Erythroblast (primary cell): ENCODE data around the gene USP5.
"Not testable (repeated sequence)": the region's sequence is repeated elsewhere in the genome, so short reads cannot be mapped to it uniquely, and the experiment has no call there.

ENCODE experiments used
- DNase-seq, 2 experiments: peaks; one replicate each; lab custom pipeline; 2025; lab: John Stamatoyannopoulos, UW
- GATA1 ChIP-seq: IDR thresholded peaks from 2 replicates; pipeline ENCODE4 v1.6.1; 2011; ENCODE audit warnings: low read depth, mild to moderate bottlenecking, control low read depth, low read length, moderate library complexity
- POLR2A ChIP-seq: IDR thresholded peaks from 2 replicates; pipeline ENCODE4 v1.6.1; 2011; ENCODE audit warnings: mild to moderate bottlenecking, low read length

USP5 gene

DNA sequence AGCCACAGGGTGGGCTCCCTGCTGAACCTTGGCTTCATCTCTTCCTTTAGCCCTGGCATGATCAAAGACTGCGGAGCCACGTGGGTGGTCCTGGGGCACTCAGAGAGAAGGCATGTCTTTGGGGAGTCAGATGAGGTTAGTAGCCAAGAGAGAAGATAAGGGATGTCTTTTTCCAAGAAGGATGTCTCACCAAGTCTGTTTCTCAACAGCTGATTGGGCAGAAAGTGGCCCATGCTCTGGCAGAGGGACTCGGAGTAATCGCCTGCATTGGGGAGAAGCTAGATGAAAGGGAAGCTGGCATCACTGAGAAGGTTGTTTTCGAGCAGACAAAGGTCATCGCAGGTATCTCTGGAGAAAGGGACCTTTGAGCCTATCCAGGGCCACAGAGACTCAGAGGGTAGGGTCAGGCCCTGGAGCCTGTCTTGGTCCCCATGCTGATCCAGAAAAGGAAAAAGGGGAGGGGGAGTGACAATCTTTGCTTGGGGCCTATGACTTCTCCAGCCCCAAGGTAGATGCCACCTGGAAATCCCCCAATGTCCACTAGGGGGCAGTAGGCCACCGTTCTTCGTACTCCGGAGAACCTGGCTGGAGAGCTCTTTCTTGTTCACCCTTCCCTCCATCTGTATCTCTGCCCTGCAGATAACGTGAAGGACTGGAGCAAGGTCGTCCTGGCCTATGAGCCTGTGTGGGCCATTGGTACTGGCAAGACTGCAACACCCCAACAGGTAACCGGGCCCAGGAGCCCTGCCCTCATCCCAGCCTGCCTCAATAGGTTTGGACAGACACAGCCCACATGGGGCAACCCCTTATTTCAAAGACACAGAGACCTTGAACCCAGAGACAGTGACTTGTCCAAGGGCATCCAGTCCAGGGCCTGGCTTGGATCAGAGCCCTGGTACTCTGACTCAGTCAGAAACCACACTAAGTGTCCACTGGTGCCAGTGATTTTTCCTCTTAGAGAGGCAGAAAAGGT, 17.4 kb downstream of the USP5 start:
- DNase-seq = peak; percentile 89 to 94
- peak; percentile 38 for TF ChIP-seq POLR2A
- TF ChIP-seq GATA1 = no peak

- not testable (repeated sequence) for DNase-seq
Observed at GRCh38 chr12:6870304-6870703, 18.4 kb downstream of the USP5 start.

GRCh38 chr12:6871052-6871957, 19.4 kb downstream of the USP5 start:
- DNase-seq = peak; percentile 54

GRCh38 chr12:6872073-6873048, 20.4 kb downstream of the USP5 start:
- peak; percentile 85 to 90 for DNase-seq

More at GRCh38 chr12:6871052-6871957, 19.4 kb downstream of the USP5 start:
- TF ChIP-seq GATA1 = no peak
- peak; percentile 62 for TF ChIP-seq POLR2A

GRCh38 chr12:6873094-6874014, 21.4 kb downstream of the USP5 start, which contains the start of gene SPSB2:
SPSB2 (minus strand) TSS chr12:6873303; CDS start chr12:6872901, 402 bp downstream.
- TF ChIP-seq POLR2A = peak; percentile 59
- no peak for TF ChIP-seq GATA1
- DNase-seq = peak; percentile 96 to 98

More at GRCh38 chr12:6872073-6873048, 20.4 kb downstream of the USP5 start:
- TF ChIP-seq GATA1 (no peak), POLR2A (no peak)

DNA sequence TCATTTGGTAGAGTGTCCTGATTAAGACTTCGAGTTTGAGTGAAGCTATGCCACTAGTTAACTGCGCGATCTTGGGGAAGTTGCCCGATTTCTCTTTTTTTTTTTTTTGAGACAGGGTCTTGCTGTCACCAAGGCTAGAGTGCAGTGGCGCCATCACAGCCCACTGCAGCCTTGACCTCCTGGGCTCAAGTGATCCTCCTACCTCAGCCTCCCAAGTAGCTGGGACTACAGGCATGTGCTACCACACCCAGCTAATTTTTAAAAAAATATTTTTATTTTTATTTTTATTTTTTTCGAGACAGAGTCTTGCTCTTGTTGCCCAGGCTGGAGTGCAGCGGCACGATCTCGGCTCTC, 22.0 kb downstream of the USP5 start:
- DNase-seq = not testable (repeated sequence)

GRCh38 chr12:6879824-6880223, 27.9 kb downstream of the USP5 start:
- not testable (repeated sequence) for DNase-seq

- no peak for DNase-seq
- no peak for TF ChIP-seq GATA1
- TF ChIP-seq POLR2A = no peak
Observed at GRCh38 chr12:6883252-6883651, 31.3 kb downstream of the USP5 start.

GRCh38 chr12:6883683-6884082, 31.7 kb downstream of the USP5 start:
- no peak for DNase-seq
- TF ChIP-seq GATA1 (no peak), POLR2A (no peak)

GRCh38 chr12:6884539-6884938, 32.6 kb downstream of the USP5 start:
- no peak for DNase-seq
- TF ChIP-seq POLR2A = no peak
- TF ChIP-seq GATA1 = no peak

DNA sequence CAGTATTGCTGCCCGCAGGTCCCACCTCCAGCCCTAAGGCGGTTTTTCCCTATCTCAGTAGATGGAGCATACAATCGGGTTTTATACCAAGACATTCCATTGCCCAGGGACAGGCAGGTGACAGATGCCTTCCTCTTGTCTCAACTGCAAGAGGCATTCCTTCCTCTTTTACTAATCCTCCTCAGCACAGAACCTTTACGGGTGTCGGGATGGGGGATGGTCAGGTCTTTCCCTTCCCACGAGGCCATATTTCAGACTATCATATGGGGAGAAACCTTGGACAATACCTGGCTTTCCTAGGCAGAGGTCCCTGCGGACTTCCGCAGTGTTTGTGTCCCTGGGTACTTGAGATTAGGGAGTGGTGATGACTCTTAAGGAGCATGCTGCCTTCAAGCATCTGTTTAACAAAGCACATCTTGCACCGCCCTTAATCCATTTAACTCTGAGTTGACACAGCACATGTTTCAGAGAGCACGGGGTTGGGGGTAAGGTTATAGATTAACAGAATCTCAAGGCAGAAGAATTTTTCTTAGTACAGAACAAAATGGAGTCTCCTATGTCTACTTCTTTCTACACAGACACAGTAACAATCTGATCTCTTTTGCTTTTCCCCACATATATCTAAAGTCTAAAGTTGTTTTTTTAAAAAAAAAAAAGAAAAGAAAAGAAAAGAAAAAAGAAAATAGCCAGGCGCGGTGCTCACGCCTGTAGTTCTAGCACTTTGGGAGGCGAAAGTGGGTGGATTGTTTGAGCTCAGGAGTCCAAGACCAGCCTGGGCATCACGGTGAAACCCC, 34.5 kb downstream of the USP5 start:
- DNase-seq = not testable (repeated sequence)
